MM.1S (cell line): ENCODE data around the gene OPRL1.

Source experiments
- EZH2 ChIP-seq: fragments of 300-600 bp; sonication (generic); optimal IDR thresholded peaks from 2 replicates; pipeline ENCODE3; 2017; ENCODE audit warnings: low read depth, mild to moderate bottlenecking, antibody characterized with exemption, low read length, mixed read lengths
- TF ChIP-seq, protein P1 (sequence below): fragments of 300-600 bp; sonication (generic); IDR thresholded peaks from 2 replicates; pipeline ENCODE4 v1.5.1; 2016; ENCODE audit warnings: antibody characterized with exemption, low read length, mixed read lengths

DNA sequence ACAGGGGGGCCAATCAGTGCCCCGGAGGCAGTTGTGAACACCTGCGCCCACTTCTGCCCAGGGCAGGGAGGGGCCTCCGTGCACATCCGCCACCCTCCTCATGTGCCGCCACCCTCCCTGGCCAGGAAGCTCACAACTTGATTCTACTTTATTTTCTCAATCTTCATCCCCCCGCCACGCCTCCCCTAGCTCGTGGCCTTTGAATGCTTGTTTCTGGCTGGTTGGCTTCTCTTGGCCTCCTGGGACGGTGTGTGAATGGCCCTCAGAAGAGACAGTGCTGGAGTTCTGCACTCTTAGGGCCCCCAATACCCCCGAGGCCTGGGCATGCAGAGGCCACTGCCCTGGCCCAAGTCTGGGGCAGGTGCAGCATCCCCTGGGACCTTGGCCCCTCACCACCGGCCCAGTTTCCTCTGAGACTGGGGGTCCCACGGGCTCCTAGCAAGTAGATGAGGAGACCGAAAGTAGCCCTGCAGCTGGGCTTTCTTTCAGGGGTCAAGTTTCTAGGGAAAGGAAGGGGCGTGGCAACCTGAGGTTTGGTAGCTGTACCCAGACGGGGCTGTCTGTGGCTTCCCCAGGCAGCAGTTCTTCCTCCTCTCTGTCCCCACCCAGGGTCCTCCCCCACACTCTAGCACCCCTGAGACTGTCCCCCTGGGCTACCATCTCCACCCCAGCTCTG lies 1.9 kb upstream of the OPRL1 start:
- TF ChIP-seq, protein P1, sequence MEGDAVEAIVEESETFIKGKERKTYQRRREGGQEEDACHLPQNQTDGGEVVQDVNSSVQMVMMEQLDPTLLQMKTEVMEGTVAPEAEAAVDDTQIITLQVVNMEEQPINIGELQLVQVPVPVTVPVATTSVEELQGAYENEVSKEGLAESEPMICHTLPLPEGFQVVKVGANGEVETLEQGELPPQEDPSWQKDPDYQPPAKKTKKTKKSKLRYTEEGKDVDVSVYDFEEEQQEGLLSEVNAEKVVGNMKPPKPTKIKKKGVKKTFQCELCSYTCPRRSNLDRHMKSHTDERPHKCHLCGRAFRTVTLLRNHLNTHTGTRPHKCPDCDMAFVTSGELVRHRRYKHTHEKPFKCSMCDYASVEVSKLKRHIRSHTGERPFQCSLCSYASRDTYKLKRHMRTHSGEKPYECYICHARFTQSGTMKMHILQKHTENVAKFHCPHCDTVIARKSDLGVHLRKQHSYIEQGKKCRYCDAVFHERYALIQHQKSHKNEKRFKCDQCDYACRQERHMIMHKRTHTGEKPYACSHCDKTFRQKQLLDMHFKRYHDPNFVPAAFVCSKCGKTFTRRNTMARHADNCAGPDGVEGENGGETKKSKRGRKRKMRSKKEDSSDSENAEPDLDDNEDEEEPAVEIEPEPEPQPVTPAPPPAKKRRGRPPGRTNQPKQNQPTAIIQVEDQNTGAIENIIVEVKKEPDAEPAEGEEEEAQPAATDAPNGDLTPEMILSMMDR, result no peak
- no peak for TF ChIP-seq EZH2
